NCI-H187 (cell line): ENCODE measurements around the gene MINDY4B.
"Not testable (repeated sequence)": the region's sequence is repeated elsewhere in the genome, so short reads cannot be mapped to it uniquely, and the experiment has no call there.

Experiments
- DNase-seq, 2 experiments: peaks; one replicate each; lab custom pipeline; 2025; lab: John Stamatoyannopoulos, UW

Gene MINDY4B

DNA sequence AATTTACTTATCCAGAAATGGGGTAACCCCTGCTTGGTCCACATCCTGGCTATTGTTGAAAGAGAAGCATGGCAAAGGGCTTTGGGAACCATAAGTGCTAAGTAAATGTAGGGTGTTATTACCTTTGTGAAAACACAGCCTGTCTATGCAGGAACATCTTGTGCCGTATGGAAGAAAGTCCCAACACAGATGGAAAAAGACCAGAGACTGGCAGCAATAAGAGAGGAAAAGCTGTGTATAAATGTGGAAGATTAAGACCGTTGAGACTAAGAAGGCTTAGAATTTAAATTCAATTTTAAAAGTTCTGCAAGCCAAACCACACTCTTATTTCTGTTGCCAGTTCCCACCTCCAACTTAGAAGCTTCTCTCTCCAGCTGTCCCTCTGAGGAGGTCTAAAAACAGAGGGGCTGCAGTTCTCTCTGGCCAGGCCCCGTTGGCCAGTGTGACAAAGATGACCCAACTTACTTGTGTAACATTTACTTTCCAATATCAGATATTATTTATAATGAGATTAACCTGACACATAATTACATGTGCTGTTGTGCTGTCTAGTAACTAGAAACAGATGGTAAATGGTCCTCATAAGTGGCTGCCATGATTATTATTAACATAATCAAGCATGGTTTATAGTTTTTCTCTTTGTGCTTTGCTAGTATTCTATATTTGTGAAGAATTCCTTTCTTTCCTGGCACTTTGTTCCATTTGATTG, 7.0 kb downstream of the MINDY4B start:
- no peak for DNase-seq

GRCh38 chr3:150897592-150897991, 7.6 kb downstream of the MINDY4B start:
- DNase-seq, result no peak

DNA sequence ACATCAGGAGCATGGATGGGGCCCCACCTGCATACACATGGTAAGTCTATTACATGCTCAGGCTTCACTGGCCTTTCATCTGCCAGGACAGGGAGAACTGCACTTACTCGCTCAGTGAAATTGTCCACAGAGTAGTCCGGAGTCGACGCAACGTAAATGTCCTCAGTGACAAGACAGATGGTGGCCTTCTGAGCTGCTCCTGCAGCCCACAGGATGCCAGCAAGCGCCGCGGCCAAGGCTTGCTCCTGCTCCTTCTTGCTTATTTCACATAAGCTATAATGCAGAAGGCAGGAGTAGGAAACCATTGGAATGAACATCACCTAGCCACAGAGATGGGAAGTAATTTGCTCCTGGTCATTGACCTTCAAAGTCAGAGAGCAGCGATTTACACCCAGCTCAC, 14.4 kb downstream of the MINDY4B start:
- no peak for DNase-seq

DNA sequence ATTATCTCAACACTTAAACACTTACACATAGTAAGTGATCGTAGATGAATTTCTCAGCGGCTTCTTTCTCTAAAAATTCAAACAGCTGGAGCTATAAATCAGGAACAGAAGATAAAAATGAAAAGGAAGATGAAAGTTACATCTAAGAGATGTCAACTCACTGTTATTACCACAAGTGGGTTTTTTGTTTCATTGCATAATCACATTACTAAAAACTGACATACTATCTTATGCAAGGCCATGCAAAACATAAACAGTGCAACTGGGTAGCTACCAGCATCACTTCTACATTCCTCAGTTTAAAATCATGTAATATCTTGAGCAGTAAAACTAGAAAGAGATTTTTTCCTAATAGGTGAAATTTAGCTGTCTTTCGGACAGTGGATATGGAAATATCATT, 14.9 kb downstream of the MINDY4B start:
- DNase-seq, result no peak

GRCh38 chr3:150889106-150889505, 16.1 kb downstream of the MINDY4B start:
- no peak for DNase-seq

DNA sequence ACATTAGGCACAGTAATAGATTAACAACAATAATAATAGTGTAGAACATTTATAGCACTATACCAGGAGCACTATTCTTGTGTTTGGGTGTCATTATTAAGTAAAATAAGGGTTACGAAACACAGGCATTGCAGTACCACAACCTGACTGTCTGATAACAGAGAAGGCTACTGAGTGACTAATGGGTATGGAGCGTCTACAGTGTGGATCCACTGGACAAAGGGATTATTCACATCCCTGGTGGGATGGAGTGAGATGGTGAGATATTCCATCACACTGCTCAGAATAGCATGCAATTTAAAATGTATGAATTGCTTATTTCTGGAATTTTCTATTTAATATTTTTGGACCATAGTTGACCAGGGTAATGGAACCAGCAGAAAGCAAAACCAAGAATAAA, 18.2 kb downstream of the MINDY4B start:
- no peak for DNase-seq

GRCh38 chr3:150885535-150885934, 19.7 kb downstream of the MINDY4B start:
- no peak for DNase-seq

- DNase-seq, result no peak
Measured at GRCh38 chr3:150878996-150879575, 26.2 kb downstream of the MINDY4B start.

DNA sequence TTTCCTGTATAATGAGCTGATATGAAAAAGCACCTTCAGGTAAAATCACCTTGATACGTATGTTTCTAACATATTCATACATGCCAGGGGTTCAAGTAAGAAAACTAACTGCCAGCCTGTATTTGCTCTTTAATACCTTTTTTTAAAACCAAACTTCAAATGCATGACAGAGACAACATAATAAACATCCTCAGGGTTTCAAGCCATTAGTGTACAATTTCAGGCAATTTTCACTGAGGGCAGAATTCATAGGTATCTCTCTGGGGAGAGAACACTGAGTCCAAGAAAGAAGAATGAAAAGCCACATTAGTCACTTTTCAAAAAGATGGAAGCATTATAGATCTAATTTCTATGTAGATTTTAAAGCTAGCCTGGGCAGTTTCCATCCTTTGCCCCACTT, 26.9 kb downstream of the MINDY4B start:
- no peak for DNase-seq

- DNase-seq, result no peak
Measured at GRCh38 chr3:150877303-150877702, 27.9 kb downstream of the MINDY4B start.

DNA sequence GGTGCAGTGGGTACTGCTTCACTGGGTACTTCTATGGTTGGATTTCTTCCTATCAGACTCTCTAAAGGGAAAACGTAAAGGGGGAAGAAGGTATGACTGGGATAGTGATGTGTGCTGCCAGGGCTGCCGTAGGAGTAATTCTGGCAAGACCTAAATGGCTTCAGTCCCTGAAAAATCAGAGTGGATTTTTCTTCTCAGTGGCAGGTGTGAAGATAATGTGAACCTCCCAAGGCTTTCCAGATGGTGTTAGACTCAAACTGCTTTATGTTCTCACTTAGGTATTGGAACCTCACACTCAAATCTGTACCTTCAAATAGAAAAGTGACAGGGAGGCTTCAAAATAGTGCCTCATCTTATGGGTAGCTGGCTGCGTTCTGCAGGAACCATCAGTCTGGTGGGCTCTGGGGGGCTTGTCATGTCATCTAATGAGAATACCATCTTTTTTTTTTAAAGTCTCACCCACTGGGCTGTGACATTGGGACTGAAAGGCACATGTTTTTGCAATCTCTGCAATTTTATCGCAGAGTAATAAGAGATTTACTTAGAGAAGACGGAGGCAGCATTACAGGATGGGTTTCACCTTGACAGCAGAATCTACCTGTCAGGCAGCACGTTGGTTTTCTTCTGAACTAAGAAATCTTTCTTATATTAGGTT, 28.5 kb downstream of the MINDY4B start:
- DNase-seq, result no peak

GRCh38 chr3:150875548-150875947, 29.7 kb downstream of the MINDY4B start:
- DNase-seq, result no peak

GRCh38 chr3:150874666-150875219, 30.5 kb downstream of the MINDY4B start:
- no peak for DNase-seq

GRCh38 chr3:150871192-150871591, 34.0 kb downstream of the MINDY4B start:
- no peak for DNase-seq

GRCh38 chr3:150870406-150870805, 34.8 kb downstream of the MINDY4B start:
- no peak for DNase-seq

DNA sequence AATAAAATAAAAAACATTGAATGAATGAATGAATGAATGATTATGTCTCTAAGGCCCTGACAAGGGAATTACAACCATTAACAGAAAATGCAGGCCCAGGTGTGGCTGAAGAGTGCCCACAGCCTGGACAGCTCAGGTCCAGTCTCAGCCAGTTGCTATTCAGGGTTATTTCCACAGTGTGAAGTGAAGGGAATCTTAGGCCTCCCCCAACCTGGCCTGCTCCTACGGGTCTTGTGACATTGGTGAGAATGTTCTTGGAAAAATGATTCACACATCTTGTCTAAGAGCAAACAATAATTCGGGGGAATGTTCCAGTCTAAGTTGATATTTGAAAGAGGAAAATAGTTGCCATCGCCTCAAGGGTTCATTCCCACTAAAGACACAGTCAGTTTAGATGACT, 37.0 kb downstream of the MINDY4B start:
- no peak for DNase-seq

DNA sequence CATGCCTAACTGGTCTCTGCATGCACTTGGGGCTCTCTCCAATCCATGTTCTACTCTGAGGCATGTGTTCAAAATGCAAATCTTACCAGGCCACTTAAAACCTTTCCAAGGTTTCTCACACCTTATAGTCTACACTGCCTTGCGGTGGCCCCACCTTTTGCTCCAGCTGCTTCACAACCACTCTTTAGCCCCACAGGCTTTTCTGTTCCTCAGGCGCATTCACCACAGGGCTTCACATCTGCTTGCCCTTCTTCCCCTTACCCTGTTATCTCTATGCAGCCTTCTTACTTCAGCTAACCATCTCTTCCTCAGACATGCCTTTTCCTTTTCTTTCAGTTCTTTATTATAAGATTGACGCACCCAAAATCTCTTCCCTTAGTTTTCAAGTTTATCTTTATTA, 37.8 kb downstream of the MINDY4B start:
- no peak for DNase-seq

GRCh38 chr3:150863921-150864320, 41.3 kb downstream of the MINDY4B start:
- DNase-seq, result not testable (repeated sequence)

DNA sequence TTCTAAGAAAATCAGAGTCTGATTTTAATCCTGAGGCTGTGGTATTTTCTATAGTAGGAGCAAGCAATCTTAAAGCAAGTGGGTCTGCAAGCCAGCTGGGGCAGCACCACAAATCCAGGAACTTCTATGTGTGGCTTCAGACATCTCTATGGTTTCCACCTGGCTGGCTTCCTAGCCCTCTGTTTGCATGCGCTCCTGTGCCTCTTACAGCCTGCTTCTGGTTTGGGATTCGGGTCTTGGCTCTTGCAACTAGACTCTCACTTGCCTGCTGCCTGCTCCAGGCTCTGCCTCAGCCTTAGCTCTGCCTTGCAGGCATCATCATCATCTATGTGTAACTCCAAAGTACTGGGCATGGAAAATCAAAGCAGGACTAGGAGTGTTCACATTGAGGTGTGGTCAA, 43.4 kb downstream of the MINDY4B start:
- no peak for DNase-seq

DNA sequence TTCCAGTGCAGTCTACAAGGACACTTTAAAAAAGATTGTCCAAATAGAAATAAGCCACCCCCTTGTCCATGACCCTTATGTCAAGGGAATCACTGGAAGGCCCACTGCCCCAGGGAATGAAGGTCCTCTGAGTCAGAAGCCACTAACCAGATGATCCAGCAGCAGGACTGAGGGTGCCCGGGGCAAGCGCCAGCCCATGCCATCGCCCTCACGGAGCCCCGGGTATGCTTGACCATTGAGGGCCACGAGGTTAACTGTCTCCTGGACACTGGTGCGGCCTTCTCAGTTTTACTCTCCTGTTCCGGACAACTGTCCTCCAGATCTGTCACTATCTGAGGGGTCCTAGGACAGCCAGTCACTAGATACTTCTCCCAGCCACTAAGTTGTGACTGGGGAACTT, 47.3 kb downstream of the MINDY4B start:
- not testable (repeated sequence) for DNase-seq

DNA sequence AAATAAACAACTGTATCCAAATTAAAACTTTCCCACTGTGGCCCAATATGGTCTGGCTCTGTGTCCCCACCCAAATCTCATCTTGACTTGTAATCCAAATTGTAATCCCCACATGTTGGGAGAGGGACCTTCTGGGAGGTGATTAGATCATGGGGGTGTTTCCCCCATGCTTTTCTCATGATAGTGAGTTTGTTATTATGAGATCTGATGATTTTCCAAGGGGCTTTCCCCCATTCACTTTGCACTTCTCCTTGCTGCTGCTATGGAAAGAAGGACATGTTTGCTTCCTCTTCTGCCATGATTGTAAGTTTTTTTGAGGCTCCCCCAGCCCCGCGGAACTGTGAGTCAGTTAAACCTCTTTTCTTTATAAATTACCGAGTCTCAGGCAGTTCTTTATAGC, 55.0 kb downstream of the MINDY4B start:
- DNase-seq, result no peak

DNA sequence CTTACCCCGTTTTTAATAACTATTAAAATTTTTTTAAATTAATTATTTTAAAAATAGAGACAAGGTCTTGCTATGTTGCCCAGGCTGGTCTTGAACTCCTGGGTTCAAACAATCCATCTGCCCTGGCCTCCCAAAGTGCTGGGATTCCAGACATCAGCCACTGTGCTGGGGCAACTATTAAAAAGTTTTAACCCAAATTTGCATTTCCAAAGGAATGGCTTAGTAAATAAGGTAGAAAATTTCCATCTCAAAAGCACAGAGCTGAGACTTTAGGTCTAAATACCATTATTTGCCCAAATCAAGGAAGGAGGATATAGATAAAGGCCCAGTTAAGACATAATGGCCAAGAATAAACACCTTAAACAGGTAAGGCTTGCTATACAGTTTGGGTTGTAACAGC, 56.4 kb downstream of the MINDY4B start:
- DNase-seq, result no peak

DNA sequence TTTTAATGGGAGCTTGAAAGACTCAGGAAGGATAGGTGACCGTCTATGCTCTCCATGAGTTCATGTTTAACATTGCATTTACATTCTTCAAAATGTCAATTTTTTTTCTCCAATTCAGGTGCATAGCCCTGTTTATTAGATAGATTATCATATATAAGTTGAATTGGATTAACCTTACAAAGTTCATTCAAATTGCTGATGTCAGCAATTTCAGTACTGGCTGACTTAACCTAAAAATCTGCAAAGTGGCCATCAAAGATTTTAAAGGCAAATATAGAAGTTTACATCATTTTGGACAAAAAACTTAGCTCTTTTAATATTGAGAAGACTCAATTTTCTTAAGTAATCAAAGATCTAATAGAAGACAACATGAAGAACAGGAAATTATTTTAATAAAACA, 57.8 kb downstream of the MINDY4B start:
- no peak for DNase-seq
